Parathyroid adenoma (tissue), 2 donors: ENCODE measurements around the gene IKZF5.

Experiments
- H2AFZ ChIP-seq: fragments of 300-600 bp; sonication (generic); one replicate; pipeline ENCODE4 v1.7.0; 2017; ENCODE audit warnings: antibody characterized with exemption, mild to moderate bottlenecking
- H3K27ac ChIP-seq: fragments of 300-600 bp; sonication (generic); one replicate; pipeline ENCODE4 v1.7.0; 2017
- H3K27me3 ChIP-seq: fragments of 300-600 bp; sonication (generic); one replicate; pipeline ENCODE4 v1.7.0; 2017; ENCODE audit warnings: low read length; ENCODE audit not compliant: control insufficient read depth, insufficient read depth
- H3K36me3 ChIP-seq: fragments of 300-600 bp; sonication (generic); one replicate; pipeline ENCODE4 v1.7.0; 2017; ENCODE audit warnings: low read length; ENCODE audit not compliant: control insufficient read depth, insufficient read depth
- H3K4me1 ChIP-seq: fragments of 300-600 bp; sonication (generic); one replicate; pipeline ENCODE4 v1.7.0; 2017; ENCODE audit warnings: control low read depth
- H3K4me2 ChIP-seq: fragments of 300-600 bp; sonication (generic); one replicate; pipeline ENCODE4 v1.7.0; 2017; ENCODE audit warnings: low read length
- H3K4me3 ChIP-seq: fragments of 300-600 bp; sonication (generic); one replicate; pipeline ENCODE4 v1.7.0; 2017; ENCODE audit warnings: low read depth, low read length
- H3K79me2 ChIP-seq: fragments of 300-600 bp; sonication (generic); one replicate; pipeline ENCODE4 v1.7.0; 2017; ENCODE audit warnings: control low read depth
- H3K9ac ChIP-seq: fragments of 300-600 bp; sonication (generic); one replicate; pipeline ENCODE4 v1.7.0; 2017; ENCODE audit warnings: mild to moderate bottlenecking
- H3K9me3 ChIP-seq: fragments of 300-600 bp; sonication (generic); one replicate; pipeline ENCODE4 v1.7.0; 2017; ENCODE audit warnings: low read length; ENCODE audit not compliant: control insufficient read depth
- TF ChIP-seq, protein P1 (sequence below): fragments of 300-600 bp; sonication (generic); IDR thresholded peaks from one replicate; pipeline ENCODE4 v1.7.0; 2017; ENCODE audit warnings: antibody characterized with exemption, mild to moderate bottlenecking
- donor health status: primary hyperparathyroidism.

Gene IKZF5

GRCh38 chr10:123043409-123043925 lies 34.9 kb upstream of the IKZF5 start:
- TF ChIP-seq, protein P1, sequence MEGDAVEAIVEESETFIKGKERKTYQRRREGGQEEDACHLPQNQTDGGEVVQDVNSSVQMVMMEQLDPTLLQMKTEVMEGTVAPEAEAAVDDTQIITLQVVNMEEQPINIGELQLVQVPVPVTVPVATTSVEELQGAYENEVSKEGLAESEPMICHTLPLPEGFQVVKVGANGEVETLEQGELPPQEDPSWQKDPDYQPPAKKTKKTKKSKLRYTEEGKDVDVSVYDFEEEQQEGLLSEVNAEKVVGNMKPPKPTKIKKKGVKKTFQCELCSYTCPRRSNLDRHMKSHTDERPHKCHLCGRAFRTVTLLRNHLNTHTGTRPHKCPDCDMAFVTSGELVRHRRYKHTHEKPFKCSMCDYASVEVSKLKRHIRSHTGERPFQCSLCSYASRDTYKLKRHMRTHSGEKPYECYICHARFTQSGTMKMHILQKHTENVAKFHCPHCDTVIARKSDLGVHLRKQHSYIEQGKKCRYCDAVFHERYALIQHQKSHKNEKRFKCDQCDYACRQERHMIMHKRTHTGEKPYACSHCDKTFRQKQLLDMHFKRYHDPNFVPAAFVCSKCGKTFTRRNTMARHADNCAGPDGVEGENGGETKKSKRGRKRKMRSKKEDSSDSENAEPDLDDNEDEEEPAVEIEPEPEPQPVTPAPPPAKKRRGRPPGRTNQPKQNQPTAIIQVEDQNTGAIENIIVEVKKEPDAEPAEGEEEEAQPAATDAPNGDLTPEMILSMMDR, result peak; percentile 55
- no peak overlapping the region for H2AFZ ChIP-seq

DNA sequence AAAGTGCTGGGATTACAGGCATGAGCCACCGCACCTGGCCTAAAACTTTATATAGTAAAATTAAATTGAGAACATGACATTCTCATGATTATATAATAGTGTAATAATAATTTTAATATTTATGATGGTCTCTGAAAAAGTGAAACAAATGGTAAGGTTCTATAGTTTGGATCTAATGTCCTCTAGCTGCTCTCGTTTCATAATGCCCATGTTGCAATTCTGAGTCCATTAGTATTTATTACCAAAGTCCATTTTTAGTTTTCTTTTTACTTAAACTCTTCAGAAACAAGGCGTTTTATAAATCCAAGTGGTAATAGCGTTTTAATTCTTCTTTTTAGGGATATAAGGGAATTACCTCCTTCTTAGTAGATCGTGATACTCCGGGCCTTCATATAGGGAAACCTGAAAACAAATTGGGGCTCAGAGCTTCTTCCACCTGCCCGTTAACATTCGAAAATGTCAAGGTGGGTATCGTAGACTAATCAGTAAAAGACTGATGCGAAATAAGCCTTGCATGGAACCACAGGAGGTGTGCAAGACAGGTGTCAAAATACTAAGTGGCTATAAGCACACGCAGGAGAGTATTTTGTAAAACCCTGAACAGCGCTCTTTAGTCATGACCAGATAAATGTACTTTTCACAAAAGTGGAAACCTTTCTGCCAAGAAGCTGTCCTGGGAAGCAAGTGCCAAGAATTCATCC lies 34.3 kb upstream of the IKZF5 start:
- TF ChIP-seq, protein P1, result no peak
- Histone ChIP-seq H3K27ac (no peak overlapping the region), H2AFZ (no peak overlapping the region), H3K4me3 (no peak overlapping the region), H3K36me3 (no peaks in the 10 kb centered on the region), H3K4me1 (no peaks in the 10 kb centered on the region), H3K79me2 (no peaks in the 10 kb centered on the region), H3K9me3 (no peaks in the 10 kb centered on the region), H3K4me2 (no peak overlapping the region), H3K9ac (no peak overlapping the region), H3K27me3 (no peaks in the 10 kb centered on the region)

More at GRCh38 chr10:123043409-123043925, 34.9 kb upstream of the IKZF5 start:
- Histone ChIP-seq H3K4me2 (no peak overlapping the region), H3K79me2 (no peaks in the 10 kb centered on the region), H3K4me3 (no peak overlapping the region), H3K27ac (no peak overlapping the region), H3K27me3 (no peaks in the 10 kb centered on the region), H3K4me1 (no peaks in the 10 kb centered on the region), H3K36me3 (no peaks in the 10 kb centered on the region), H3K9ac (no peak overlapping the region), H3K9me3 (no peaks in the 10 kb centered on the region)

DNA sequence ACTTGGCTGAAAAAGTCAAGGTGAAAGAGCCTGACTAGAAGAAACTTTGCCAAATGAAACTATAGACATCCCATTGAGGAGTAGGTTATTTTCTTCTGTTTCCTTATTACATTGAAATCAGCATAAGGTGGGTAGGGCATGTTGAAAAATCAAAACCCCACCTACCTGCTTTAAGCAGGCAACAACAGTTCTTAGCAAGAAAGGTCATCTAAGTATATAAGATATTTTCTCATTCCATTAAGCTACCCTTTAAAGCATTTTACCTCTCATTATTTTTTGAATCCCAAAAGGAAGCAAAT lies 31.0 kb upstream of the IKZF5 start:
- no peak overlapping the region for H3K27ac ChIP-seq
- no peak overlapping the region for H3K4me2 ChIP-seq
- no peak overlapping the region for H3K4me3 ChIP-seq
- no peaks in the 10 kb centered on the region for H3K4me1 ChIP-seq
- TF ChIP-seq, protein P1, result no peak
- no peaks in the 10 kb centered on the region for H3K79me2 ChIP-seq
- no peaks in the 10 kb centered on the region for H3K36me3 ChIP-seq
- no peaks in the 10 kb centered on the region for H3K9me3 ChIP-seq
- no peak overlapping the region for H3K9ac ChIP-seq
- H2AFZ ChIP-seq, result no peak overlapping the region
- no peaks in the 10 kb centered on the region for H3K27me3 ChIP-seq

DNA sequence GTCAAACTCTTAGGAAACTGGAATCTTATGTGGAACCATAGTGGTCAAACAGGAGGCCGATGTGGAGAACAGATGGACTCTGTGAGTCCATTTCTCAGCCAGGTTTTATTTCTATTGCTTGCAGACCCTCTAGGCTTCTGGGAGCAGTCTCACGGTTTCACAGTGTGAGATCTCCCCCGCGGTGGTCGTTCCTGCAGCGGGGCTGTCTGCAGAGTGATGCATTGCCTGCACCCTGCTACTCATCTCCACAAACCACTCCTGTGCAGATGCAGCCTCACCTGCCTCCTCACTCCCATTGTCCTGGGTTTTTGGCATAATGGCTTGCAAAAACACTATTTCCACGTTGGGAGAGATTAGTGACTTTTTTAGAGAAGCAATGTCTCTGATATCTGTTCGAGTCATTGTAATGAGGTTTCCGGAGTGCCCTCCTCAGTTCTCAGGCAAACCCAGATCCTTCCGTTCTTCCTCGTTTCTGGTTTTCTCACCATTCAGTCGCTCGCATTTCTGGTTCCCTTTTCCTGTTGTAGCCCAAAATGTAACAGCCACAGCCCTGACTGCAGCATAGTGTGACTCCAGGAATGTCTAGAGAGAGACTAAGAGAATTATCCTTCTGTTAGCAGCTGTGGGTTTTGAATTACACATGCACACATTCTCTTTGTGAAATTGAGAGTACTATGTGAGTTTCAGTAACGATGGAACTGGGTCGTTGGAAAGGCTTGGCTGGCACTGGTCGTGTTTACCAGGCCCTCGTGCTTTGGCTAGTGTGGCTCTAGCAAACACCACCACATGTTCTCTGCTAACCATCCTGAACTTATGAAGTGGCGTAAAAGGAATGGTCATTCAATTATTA lies 30.4 kb upstream of the IKZF5 start:
- H3K4me1 ChIP-seq, result no peaks in the 10 kb centered on the region
- H2AFZ ChIP-seq, result no peak overlapping the region
- no peak overlapping the region for H3K4me2 ChIP-seq
- H3K9me3 ChIP-seq, result no peaks in the 10 kb centered on the region
- H3K4me3 ChIP-seq, result no peak overlapping the region
- no peaks in the 10 kb centered on the region for H3K27me3 ChIP-seq
- no peaks in the 10 kb centered on the region for H3K79me2 ChIP-seq
- no peaks in the 10 kb centered on the region for H3K36me3 ChIP-seq
- TF ChIP-seq, protein P1, result no peak
- no peak overlapping the region for H3K27ac ChIP-seq
- H3K9ac ChIP-seq, result no peak overlapping the region
